Endothelial cell of umbilical vein (primary cell): ENCODE results near the gene OBP2B.
"Not testable (repeated sequence)": the region's sequence is repeated elsewhere in the genome, so short reads cannot be mapped to it uniquely, and the experiment has no call there.

ENCODE experiments used
- EZH2 ChIP-seq: IDR thresholded peaks from 2 replicates; pipeline ENCODE4 v1.6.1; 2012; ENCODE audit warnings: borderline replicate concordance, low read depth, mild to moderate bottlenecking, moderate library complexity, low read length, inconsistent platforms; ENCODE audit not compliant: severe bottlenecking
- FOS ChIP-seq: IDR thresholded peaks from 2 replicates; pipeline ENCODE4 v1.6.1; 2011; ENCODE audit warnings: mild to moderate bottlenecking, low read length, moderate library complexity, borderline replicate concordance; ENCODE audit not compliant: insufficient read depth
- POLR2A ChIP-seq: IDR thresholded peaks from 2 replicates; pipeline ENCODE4 v1.6.1; 2012; ENCODE audit warnings: low read depth, mild to moderate bottlenecking, control low read depth, low read length
- POLR2AphosphoS5 ChIP-seq: IDR thresholded peaks from 2 replicates; pipeline ENCODE4 v1.6.1; 2012; ENCODE audit warnings: low read depth, mild to moderate bottlenecking, control low read depth, low read length, moderate library complexity; ENCODE audit not compliant: insufficient read depth

DNA sequence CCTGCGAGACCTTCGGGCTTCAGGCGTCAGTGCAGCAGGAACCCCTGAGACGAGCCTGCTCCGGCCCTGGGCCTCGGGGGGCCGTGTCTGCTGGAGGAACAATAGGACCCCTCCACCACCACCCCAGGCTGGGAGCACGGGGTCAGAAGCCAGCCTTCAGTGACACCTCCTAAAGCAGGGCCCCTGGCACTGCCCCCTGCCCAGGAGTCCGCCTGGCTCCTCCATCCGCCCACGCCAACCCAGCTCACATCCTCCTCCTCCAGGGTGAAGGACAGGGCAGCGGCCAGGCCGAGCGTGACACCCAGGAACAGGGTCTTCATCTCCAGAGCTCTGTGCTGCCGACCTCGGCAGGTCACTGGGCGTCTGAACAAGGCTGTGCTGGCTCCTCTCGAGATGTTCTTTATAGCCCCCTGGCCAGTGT, at the start of gene OBP2B:
- TF ChIP-seq POLR2A, EZH2, FOS, POLR2AphosphoS5: not testable (repeated sequence)
